NCI-H82 (cell line): ENCODE results near the gene NLRP14.

Experiments used
- DNase-seq: peaks from one replicate; lab custom pipeline; 2025; lab: John Stamatoyannopoulos, UW

Gene NLRP14

GRCh38 chr11:7050191-7050590 is 29.9 kb downstream of the NLRP14 start:
- DNase-seq = no peak

DNA sequence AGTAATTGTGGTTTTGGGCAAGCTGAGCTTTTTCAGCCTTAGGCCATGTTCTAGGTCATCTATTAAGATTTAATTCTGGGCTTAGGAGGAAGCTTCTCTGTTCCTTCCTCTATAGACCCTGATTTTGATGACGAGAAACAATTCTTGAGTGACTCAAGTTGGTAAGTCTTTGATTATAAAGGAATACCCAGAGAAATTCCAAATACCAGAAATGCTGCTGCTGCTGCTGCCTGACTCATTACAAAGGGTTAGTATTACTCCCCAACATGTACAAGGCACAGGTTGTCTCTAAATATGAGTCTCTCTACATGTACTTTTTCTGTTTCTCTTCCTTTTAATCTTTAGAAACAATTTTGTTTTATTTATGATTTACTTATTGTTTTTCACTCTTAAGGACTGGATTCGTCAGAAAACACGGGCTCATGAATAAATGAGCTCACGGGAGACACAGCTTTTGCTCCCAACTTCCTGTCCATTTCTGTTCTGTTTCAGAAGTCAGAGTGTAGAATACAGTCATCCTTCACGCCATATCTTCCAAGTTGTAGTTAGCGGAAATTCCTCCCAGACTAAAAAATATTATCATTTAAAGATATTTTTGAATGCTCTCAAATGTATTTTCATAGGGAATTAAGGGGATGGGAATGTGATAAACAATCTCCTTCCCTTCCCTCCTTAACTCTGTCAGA is 36.7 kb downstream of the NLRP14 start:
- no peak for DNase-seq

DNA sequence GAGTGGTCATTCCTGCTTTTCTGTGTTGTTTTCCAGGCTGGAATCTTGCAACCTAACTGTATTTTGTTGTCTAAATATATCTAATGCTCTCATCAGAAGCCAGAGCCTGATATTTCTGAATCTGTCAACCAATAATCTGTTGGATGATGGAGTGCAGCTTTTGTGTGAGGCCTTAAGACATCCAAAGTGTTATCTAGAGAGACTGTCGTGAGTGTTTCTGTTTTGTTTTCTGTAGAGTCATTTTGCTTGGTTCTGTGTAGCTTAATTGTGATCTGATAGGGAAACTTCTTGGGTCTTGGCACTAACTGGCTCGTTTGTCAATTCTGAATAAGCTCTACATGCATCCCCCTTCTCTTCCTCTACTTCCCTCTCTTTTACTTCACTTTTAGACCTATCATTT is 37.4 kb downstream of the NLRP14 start:
- DNase-seq = no peak

GRCh38 chr11:7060868-7061267 is 40.6 kb downstream of the NLRP14 start:
- DNase-seq = no peak

DNA sequence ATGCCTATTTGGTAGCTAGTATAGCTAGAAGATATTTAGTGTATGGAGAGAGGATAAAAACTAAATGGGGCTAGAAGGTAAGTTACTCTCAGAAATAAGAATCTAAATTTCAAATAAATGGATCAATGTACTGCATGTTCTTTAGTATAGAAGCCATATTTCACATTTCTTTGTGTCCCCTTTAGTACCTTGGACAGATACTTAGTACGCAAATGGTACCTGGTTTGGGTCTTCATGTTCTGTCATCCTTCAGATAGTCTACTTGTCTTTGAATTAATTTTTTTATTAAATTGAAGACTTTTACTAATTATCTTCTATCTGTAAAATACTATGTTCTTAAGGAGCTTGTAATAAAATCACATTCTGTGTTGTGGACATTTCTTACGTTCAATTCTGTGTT is 42.3 kb downstream of the NLRP14 start:
- DNase-seq = no peak

DNA sequence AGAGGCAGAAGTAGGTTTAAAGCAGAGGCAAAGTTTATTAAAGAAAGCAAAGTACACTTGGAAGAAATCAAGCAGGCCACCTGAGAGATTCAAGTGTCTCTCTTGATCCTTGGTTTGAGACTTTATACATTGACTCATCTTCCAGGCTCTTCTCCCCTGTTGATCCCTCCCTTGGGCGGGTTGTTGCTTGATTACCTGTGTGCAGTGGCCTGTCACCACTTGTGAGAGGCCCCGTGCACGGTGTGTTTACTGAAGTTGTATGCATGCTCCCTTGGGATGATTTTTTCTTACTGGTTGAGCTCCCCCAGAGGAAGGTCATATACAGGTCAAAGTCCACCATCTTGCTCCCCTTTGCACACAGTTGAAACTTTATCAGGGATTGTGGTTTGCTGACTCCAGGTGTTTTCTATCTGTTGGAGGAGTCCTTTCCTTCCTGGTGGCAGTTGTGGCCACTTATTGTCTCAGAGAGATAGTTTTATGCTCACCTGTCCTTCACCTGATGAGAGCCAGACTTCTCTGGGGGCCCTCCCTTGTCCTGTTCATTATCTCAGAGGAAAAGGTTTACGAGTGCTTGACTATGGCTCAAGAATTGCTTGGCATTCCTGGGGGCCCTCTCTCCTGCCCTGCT is 52.2 kb downstream of the NLRP14 start:
- DNase-seq = no peak

DNA sequence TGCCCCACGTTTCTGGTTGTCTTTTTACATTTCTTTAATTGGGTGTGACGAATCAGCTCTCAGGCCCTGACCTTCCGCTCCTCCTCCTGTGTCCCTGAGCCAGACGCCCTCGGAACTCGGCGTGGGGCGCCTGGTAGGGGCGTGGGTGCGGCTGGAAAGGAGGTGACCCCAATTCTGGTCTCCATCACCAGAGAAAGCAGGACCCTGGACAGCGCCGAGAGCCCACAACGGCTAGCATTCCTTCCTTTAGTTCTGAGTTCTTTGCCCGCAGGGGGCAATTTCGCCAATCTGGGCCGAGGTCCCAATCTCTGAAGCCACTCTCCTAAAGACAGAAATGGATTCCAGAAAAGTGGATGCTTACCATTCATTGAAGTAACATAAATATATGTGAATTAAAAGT is 56.8 kb downstream of the NLRP14 start:
- DNase-seq = no peak

GRCh38 chr11:7079545-7080135 is 59.4 kb downstream of the NLRP14 start:
- no peak for DNase-seq

DNA sequence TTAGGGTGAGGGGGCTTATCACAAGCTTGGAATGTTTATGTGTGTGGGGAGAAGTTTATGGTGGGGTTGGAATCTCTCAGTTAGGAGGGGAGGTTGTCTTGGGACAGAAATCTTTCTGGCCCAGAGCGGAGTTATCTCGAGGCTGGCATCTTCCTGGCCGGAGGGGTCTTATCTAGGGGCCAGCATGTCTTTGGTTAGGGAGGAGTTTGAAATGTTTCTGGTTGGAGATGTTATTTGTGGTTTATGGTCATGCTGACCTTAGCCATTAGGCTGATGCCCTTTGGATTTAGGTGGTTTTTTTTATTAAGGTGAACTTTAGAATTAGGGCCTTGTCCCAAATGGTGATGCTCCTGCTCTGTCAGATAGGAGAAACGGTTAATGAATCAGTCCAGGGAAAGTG is 60.6 kb downstream of the NLRP14 start:
- no peak for DNase-seq

DNA sequence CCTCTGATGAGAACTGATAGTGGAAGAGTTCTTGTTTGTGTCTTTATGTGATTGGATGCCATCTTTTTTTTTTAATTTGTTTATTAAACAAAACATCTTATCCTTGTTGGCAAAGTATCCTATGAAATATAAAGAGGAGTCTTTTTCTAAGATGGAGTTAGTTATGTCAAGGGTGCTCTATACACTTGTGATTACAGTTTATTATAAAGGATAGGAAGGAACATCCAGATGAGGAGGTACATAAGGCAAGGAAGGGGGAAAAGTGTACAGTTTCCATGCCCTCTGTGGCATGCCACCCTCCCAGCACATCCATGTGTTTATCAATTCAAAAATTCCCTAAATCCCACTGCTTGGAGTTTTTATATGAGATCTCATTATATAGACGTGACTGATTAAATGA is 61.2 kb downstream of the NLRP14 start:
- no peak for DNase-seq

- DNase-seq = no peak
These were observed 68.6 kb downstream of the NLRP14 start, which contains the start of gene RBMXL2 for GRCh38 chr11:7088921-7089320. Gene RBMXL2, plus strand, starts transcription at chr11:7088998. Its CDS starts 123 bp downstream, at chr11:7089121.

DNA sequence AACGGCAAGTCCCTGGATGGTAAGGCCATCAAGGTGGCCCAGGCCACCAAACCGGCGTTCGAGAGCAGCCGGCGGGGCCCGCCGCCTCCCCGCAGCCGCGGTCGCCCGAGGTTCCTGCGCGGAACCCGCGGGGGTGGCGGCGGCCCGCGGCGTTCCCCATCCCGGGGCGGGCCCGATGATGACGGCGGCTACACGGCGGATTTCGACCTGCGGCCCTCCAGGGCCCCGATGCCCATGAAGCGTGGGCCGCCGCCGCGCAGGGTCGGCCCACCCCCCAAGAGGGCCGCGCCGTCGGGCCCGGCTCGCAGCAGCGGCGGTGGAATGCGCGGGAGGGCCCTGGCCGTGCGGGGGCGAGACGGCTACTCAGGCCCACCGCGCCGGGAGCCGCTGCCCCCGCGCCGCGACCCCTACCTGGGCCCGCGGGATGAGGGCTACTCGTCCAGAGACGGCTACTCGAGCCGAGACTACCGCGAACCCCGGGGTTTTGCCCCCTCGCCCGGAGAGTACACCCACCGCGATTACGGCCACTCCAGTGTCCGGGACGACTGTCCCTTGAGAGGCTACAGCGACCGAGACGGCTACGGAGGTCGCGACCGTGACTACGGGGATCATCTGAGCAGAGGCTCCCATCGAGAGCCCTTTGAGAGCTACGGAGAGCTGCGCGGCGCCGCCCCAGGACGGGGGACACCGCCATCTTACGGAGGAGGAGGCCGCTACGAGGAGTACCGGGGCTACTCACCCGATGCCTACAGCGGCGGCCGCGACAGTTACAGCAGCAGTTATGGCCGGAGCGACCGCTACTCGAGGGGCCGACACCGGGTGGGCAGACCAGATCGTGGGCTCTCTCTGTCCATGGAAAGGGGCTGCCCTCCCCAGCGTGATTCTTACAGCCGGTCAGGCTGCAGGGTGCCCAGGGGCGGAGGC is 69.3 kb downstream of the NLRP14 start:
- DNase-seq = no peak

- peak; percentile 78 for DNase-seq
These were observed 78.1 kb downstream of the NLRP14 start for GRCh38 chr11:7098235-7098832.

DNA sequence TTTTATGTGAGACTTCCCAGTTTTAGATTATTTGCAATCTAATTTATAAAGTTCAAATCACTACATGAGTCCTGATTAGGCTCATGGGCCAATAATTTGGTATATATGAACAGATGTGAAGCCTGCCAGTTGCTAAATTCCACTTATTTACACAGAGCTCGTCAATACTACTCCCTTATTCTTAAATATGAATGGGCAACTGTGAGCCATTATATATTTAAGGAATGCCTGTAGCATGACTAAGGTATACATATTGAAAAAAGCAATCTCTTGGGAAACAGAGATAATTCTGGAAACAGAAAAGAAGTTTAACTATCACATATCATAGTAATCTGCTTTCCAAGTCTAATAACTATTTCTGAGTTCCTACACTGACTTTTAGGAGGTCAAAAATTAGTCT is 95.5 kb downstream of the NLRP14 start:
- no peak for DNase-seq

DNA sequence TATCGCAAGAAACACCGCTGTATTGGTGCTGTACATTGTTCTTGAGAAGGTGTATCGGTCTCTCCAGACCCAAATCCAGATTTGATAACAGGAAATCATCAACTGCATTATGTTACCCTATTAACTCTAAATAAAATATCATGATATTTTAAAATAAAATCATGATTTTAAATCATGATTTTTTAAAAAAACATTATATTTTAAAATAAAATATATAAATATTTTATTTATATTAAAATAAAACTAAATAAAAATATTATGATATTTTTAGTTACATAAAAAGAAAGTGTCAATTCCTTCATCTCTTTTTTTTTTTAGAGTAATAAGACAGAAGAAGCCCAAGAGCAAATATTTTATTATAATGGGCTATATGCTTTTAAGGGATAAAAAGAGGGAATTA is 96.1 kb downstream of the NLRP14 start:
- no peak for DNase-seq
